OCI-LY3 (cell line): ENCODE data around the gene SLC12A7.

Source experiments
- CTCF ChIP-seq: fragments of 200-600, 300-600 bp; sonication (generic); IDR thresholded peaks from 2 replicates; pipeline ENCODE4 v1.5.1; 2014; ENCODE audit warnings: antibody characterized with exemption, low read length, low read depth
- EZH2phosphoT487 ChIP-seq: fragments of 200-600 bp; shearing (Covaris generic); IDR thresholded peaks from 2 replicates; pipeline ENCODE4 v1.6.1; 2018; ENCODE audit warnings: antibody characterized with exemption, mixed run types, low read depth

GRCh38 chr5:1119312-1119831, 7.5 kb upstream of the SLC12A7 start:
- no peak for TF ChIP-seq CTCF
- TF ChIP-seq EZH2phosphoT487: no peak
